C4-2B (cell line): Measurements from ENCODE around the gene TM9SF1.

Experiments
- H3K27ac ChIP-seq: fragments of 450-650 bp; 2 replicates; pipeline ENCODE4 v1.5.1; 2017
- CTCF ChIP-seq: fragments of 450-650 bp; conservative IDR thresholded peaks from 2 replicates; pipeline ENCODE4 v1.5.1; 2017; ENCODE audit warnings: mild to moderate bottlenecking
- ZFX ChIP-seq: fragments of 450-650 bp; IDR thresholded peaks from 2 replicates; pipeline ENCODE4 v1.6.1; 2017

Gene TM9SF1

DNA sequence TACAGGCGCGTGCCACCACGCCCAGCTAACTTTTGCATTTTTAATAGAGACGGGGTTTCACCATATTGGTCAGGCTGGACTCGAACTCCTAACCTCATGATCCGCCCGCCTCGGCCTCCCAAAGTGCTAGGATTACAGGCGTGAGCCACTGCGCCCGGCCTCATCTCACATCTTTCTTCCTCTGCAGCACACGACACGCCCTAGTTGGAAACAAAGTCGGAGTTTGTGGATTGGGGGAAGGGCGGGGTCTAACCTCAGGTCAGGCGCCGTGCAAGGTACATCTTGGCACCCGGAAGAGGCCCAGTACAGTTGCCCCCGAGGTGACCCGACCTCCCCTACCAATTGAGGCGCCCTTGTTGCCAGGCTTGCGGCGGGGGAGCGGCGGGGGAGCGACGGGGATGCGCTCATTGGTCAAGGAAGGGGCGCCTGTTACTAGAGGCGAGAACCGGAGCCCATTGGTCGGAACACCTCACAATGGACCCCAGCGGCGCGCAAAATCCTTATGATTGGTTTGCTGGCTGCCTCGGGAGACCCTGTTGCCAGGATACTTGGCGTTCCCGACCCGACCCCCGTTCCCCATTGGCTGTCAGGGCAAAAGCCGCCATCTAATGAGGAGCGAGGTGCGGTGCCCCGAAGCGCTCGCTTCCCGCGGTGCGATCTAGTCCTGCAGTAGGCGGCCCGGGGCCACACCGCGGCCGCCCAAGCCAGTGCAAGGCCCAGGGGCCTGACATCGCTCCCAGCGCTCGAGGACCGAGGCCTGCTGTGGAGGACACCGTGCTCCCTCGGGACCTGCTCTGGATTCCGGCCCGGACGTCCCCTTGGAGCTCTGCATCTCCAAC is 23.6 kb downstream of the TM9SF1 start, which contains the start of gene REC8:
Gene REC8, plus strand, starts transcription at position 659 of the 839 bp plus-strand sequence. CDS start 473 bp downstream, outside the sequence.
- H3K27ac ChIP-seq: no peak within 1 kb of the TSS

DNA sequence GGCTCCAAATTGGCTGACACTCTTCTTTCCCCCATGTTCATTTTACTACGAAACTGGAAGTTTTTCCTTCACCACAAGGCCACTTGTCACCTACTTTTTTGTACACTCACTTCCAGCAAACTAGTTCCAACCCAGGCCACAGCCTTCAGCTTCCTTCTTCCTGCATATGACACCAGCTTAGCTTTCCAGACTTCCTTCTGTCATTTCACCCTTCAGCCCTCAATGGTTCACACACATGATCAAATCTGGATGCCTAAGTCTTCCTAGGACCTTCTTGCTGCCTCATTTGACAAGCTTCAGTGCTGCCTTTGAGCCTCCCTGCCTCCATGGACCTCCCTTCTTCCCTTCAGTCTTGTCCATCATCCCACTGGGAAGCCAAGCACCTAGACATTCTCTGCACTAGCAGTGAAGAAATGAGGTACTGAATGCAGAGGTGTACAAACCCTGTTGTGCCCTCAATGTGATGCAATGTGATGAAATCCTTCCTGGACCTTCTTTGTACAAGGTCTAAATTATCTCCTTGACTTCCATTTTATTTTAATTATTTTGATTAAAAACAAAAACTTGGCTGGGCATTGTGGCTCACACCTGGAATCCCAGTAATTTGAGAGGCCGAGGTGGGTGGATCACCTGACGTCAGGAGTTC is 27.6 kb downstream of the TM9SF1 start:
- no peak overlapping the region for H3K27ac ChIP-seq
- TF ChIP-seq ZFX (no peak), CTCF (no peak)

More for the DNA sequence above, 23.6 kb downstream of the TM9SF1 start, which contains the start of gene REC8:
- TF ChIP-seq CTCF (no peak), ZFX (no peak)

GRCh38 chr14:24165785-24166184 is 29.5 kb downstream of the TM9SF1 start:
- TF ChIP-seq CTCF (no peak), ZFX (no peak)
- no peak overlapping the region for H3K27ac ChIP-seq

DNA sequence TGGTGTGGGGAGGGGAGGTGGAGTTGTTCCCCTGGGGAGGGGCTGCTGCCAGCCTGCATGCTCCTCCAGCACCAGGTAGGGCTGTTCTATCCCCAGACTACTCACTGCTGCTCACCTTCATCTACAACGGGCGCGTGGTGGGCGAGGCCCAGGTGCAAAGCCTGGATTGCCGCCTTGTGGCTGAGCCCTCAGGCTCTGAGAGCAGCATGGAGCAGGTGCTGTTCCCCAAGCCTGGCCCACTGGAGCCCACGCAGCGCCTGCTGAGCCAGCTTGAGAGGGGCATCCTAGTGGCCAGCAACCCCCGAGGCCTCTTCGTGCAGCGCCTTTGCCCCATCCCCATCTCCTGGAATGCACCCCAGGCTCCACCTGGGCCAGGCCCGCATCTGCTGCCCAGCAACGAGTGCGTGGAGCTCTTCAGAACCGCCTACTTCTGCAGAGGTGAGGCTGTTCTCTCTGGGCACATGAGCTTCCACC is 30.7 kb downstream of the TM9SF1 start:
- no peak overlapping the region for H3K27ac ChIP-seq
- TF ChIP-seq CTCF: no peak
- TF ChIP-seq ZFX: no peak

GRCh38 chr14:24162093-24162492 is 33.1 kb downstream of the TM9SF1 start:
- TF ChIP-seq CTCF (no peak), ZFX (no peak)
- no peak overlapping the region for H3K27ac ChIP-seq

GRCh38 chr14:24160850-24161804 is 34.1 kb downstream of the TM9SF1 start, which contains the start of gene IRF9:
TSS of gene IRF9 (plus strand) at chr14:24161265. CDS start at chr14:24162145, 880 bp downstream.
- peak within 1 kb of the TSS; percentile 23; the same call in 1 of the 2 replicates for H3K27ac ChIP-seq
- TF ChIP-seq ZFX (no peak), CTCF (peak; percentile 95)
